PFSK-1 (cell line): ENCODE data around the gene SLC51A.

Source experiments
- FOXP2 ChIP-seq: optimal IDR thresholded peaks from 2 replicates; pipeline ENCODE3; 2011; ENCODE audit warnings: borderline replicate concordance, control low read depth, inconsistent platforms; ENCODE audit not compliant: insufficient read depth; ENCODE audit errors: extremely low read length, extremely low read depth
- POLR2AphosphoS5 ChIP-seq: IDR thresholded peaks from 2 replicates; pipeline ENCODE4 v1.6.1; 2012; ENCODE audit warnings: low read depth, mild to moderate bottlenecking, control low read depth, low read length, moderate library complexity
- REST ChIP-seq, 2 experiments: IDR thresholded peaks; 2 replicates each; pipeline versions ENCODE4 v1.6.1 to v1.8.0; 2011 to 2012; ENCODE audit warnings: low read depth in 2 of 2, low read length in 2 of 2, control low read depth in 1 of 2, inconsistent platforms in 1 of 2, mild to moderate bottlenecking in 1 of 2, moderate library complexity in 1 of 2; ENCODE audit not compliant: insufficient read depth in 1 of 2
- SIN3A ChIP-seq: IDR thresholded peaks from 2 replicates; pipeline ENCODE4 v1.6.1; 2012; ENCODE audit warnings: mild to moderate bottlenecking, low read length, moderate library complexity, borderline replicate concordance; ENCODE audit not compliant: insufficient read depth
- TAF1 ChIP-seq: IDR thresholded peaks from 2 replicates; pipeline ENCODE4 v1.6.1; 2012; ENCODE audit warnings: low read length, control low read depth, borderline replicate concordance; ENCODE audit not compliant: insufficient read depth

Gene SLC51A

GRCh38 chr3:196214783-196215441 is 1.4 kb upstream of the SLC51A start:
- no peak for TF ChIP-seq TAF1
- no peak for TF ChIP-seq REST (IDR thresholded peaks at IDR 0.05; ENCODE audit: insufficient read depth in 1 of 2, low read depth in 2 of 2, low read length in 2 of 2)

DNA sequence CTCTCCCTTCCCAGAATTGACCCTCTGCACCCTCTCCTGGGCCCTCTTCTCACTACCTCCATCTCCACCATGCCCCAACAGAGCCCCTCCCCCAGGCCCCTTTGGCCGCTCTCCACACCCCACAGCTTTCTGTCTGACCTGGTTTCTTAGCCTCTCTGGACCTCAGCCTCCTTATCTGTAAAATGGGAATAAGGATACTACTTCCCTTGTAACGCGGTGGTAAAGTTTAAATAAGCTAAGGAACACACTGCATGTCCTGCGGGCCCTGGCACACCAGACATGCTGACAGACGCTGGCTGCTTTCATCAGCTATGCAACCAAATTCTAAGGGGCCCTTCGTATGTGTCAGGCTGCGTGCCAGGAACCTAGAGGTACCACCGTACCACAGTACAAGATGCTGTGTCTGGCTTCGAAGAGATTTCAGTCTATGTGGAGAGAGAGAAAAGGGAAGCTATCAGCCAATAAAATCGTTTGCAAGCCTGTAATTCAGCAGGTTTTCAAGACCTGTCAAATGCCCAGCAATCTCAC is 777 bp upstream of the SLC51A start:
- TF ChIP-seq POLR2AphosphoS5 = no peak

DNA sequence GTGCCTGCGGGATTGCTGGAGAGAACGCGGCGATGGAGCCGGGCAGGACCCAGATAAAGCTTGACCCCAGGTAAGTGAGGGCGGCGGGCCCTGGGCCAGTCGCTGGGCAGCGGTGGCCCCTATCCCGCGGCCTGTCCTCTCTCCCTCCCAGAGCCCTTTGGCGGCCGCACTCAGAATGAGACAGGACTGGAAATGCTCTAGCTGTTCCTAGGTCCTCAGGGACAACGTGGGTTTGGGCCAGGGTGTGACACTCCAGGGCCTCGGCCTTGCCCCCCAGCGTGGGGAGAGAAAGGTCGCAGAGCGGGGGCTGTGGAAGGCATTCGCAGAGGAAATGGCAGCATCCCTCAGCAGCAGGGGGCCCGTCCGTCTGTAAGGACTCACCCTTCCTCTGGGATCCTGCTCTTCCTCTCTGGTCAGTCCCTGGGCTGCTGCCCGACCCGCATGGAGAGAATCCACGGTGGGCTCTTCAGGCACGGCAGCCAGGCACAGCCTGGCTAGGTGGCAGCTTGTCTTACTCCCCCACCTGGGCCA is 412 bp downstream of the SLC51A start:
- TF ChIP-seq SIN3A (no peak), FOXP2 (no peak), REST (IDR thresholded peaks at IDR 0.05; ENCODE audit: insufficient read depth in 1 of 2, low read depth in 2 of 2, low read length in 2 of 2) (no peak), TAF1 (no peak), POLR2AphosphoS5 (no peak)

- TF ChIP-seq POLR2AphosphoS5 = no peak
- TF ChIP-seq TAF1 = no peak
- TF ChIP-seq REST (IDR thresholded peaks at IDR 0.05; ENCODE audit: insufficient read depth in 1 of 2, low read depth in 2 of 2, low read length in 2 of 2) = no peak
- TF ChIP-seq SIN3A = no peak
- no peak for TF ChIP-seq FOXP2
These were observed 1.2 kb downstream of the SLC51A start for GRCh38 chr3:196217307-196218154.

- TF ChIP-seq TAF1 (no peak), POLR2AphosphoS5 (no peak)
These were observed 1.9 kb downstream of the SLC51A start for GRCh38 chr3:196218155-196218712.

- TF ChIP-seq TAF1 (no peak), REST (IDR thresholded peaks at IDR 0.05; ENCODE audit: insufficient read depth in 1 of 2, low read depth in 2 of 2, low read length in 2 of 2) (no peak), POLR2AphosphoS5 (no peak), SIN3A (no peak), FOXP2 (no peak)
These were observed 3.0 kb downstream of the SLC51A start for GRCh38 chr3:196219194-196219969.
